Ascending aorta (tissue), 2 donors: ENCODE data around the gene ATP11A. TPM values are rescaled to one million over a fixed set of nuclear protein-coding genes. Genes with fewer than 3 reads are reported as not detected.

Source experiments
- DNase-seq, 2 donors: peaks; one replicate each; pipeline ENCODE4 v3.0.0-alpha.2; 2019; ENCODE audit warnings: low spot score in 2 of 2
- H3K27ac ChIP-seq, 2 donors: fragments of 200-600 bp; sonication (generic); one replicate each; pipeline ENCODE4 v1.5.1; 2016 to 2017; ENCODE audit warnings: mild to moderate bottlenecking in 1 of 2
- H3K27me3 ChIP-seq: fragments of 200-600 bp; sonication (generic); one replicate; pipeline ENCODE4 v1.5.1; 2017
- H3K36me3 ChIP-seq, 2 donors: fragments of 200-600 bp; sonication (generic); one replicate each; pipeline ENCODE4 v1.5.1; 2016
- H3K4me1 ChIP-seq, 2 donors: fragments of 200-600 bp; sonication (generic); one replicate each; pipeline ENCODE4 v1.5.1; 2016 to 2017; ENCODE audit warnings: mild to moderate bottlenecking in 1 of 2
- H3K4me3 ChIP-seq, 2 donors: fragments of 200-600 bp; sonication (generic); one replicate each; pipeline ENCODE4 v1.5.1; 2016 to 2017; ENCODE audit warnings: mild to moderate bottlenecking in 1 of 2
- H3K9me3 ChIP-seq, 2 donors: fragments of 200-600 bp; sonication (generic); one replicate each; pipeline ENCODE4 v1.5.1; 2016
- CTCF ChIP-seq, 3 experiments: fragments of 200-600 bp in 2 of 3; fragments of 450-650 bp in 1 of 3; sonication (generic) in 2 of 3; IDR thresholded peaks; one replicate each; pipeline ENCODE4 v1.5.1; 2016 to 2019; ENCODE audit warnings: antibody characterized with exemption in 3 of 3, mild to moderate bottlenecking in 1 of 3, moderate library complexity in 1 of 3
- intact Hi-C: fragments of 100-400 bp; cut with DNase I; formaldehyde crosslinking; loops from one replicate; pipeline ENCODE4 v1.15.1; 2023
- total RNA-seq: library from RNA; depleted of rRNA; stranded (reverse); fragments of >200 nt; gene quantifications from one replicate; pipeline ENCODE4 v1.1.0, GENCODE V29; 2016

ATP11A gene
- total RNA-seq, 1 donor from 2014 or later, result 50.1 TPM

DNA sequence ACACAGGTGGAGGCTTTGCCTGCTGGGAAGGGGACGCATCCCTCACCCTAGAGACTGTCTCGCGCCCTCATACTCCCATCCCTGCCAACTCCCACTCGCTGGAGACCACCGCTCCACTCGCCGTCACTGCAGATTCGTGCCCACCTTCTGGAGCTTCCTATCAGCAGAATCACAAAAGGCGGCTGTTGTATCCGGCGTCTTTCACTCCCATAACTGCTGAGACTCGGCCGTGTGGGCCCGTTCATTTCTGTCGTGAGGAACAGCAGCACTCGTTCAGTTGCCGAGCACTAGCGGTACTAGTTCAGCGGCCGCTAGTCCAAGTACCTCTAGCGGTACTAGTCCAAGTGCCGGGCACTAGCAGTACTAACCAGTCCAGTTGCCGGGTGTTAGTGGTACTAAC is 154.6 kb downstream of the ATP11A start:
- peaks cover 0 to 3% of the 10 kb centered on the region in 2 donors for H3K4me1 ChIP-seq
- no peak for TF ChIP-seq CTCF (IDR thresholded peaks at IDR 0.05)
- H3K4me3 ChIP-seq, result no peak overlapping the region
- no peaks in the 10 kb centered on the region for H3K27me3 ChIP-seq
- intact Hi-C loops, result no loop called here
- no peak for DNase-seq
- no peak overlapping the region for H3K27ac ChIP-seq
- peaks cover 0 to 5% of the 10 kb centered on the region in 2 donors for H3K9me3 ChIP-seq
- H3K36me3 ChIP-seq, result peaks cover 4 to 6% of the 10 kb centered on the region in 2 donors

DNA sequence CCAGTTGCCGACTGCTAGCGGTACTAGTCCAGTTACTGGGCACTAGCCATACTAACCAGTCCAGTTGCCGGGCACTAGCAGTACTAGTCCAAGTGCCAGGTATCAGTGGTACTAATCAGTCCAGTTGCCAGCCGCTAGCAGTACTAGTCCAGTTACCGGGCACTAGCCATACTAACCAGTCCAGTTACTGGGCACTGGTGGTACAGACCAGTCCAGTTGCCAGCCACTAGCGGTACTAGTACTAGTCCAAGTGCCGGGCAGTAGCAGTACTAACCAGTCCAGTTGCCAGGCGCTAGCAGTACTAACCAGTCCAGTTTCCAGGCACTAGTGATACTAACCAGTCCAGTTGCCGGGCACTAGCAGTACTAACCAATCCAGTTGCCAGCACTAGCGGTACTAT is 155.0 kb downstream of the ATP11A start:
- DNase-seq, result no peak
- Histone ChIP-seq H3K27me3 (no peaks in the 10 kb centered on the region), H3K27ac (no peak overlapping the region), H3K4me1 (peaks cover 0 to 3% of the 10 kb centered on the region in 2 donors), H3K36me3 (peaks cover 4 to 6% of the 10 kb centered on the region in 2 donors), H3K4me3 (no peak overlapping the region), H3K9me3 (peaks cover 0 to 5% of the 10 kb centered on the region in 2 donors)
- intact Hi-C loops, result no loop called here
- no peak for TF ChIP-seq CTCF (IDR thresholded peaks at IDR 0.05)

- no peak overlapping the region for H3K4me3 ChIP-seq
- H3K27ac ChIP-seq, result no peak overlapping the region
- H3K4me1 ChIP-seq, result peaks cover 0 to 3% of the 10 kb centered on the region in 2 donors
- DNase-seq, result no peak
- peaks cover 0 to 5% of the 10 kb centered on the region in 2 donors for H3K9me3 ChIP-seq
- TF ChIP-seq CTCF (IDR thresholded peaks at IDR 0.05), result no peak
- no peaks in the 10 kb centered on the region for H3K27me3 ChIP-seq
- intact Hi-C loops, result no loop called here
- H3K36me3 ChIP-seq, result peaks cover 4 to 6% of the 10 kb centered on the region in 2 donors
These were observed 155.8 kb downstream of the ATP11A start for GRCh38 chr13:112845511-112846144.

- H3K4me3 ChIP-seq, result no peak overlapping the region
- H3K27me3 ChIP-seq, result no peaks in the 10 kb centered on the region
- peaks cover 0 to 3% of the 10 kb centered on the region in 2 donors for H3K4me1 ChIP-seq
- TF ChIP-seq CTCF (IDR thresholded peaks at IDR 0.05), result no peak
- H3K36me3 ChIP-seq, result peaks cover 4 to 14% of the 10 kb centered on the region in 2 donors
- H3K27ac ChIP-seq, result no peak overlapping the region
- DNase-seq, result no peak
- peaks cover 0 to 5% of the 10 kb centered on the region in 2 donors for H3K9me3 ChIP-seq
- intact Hi-C loops, result no loop called here
These were observed 156.7 kb downstream of the ATP11A start for GRCh38 chr13:112846411-112847115.

DNA sequence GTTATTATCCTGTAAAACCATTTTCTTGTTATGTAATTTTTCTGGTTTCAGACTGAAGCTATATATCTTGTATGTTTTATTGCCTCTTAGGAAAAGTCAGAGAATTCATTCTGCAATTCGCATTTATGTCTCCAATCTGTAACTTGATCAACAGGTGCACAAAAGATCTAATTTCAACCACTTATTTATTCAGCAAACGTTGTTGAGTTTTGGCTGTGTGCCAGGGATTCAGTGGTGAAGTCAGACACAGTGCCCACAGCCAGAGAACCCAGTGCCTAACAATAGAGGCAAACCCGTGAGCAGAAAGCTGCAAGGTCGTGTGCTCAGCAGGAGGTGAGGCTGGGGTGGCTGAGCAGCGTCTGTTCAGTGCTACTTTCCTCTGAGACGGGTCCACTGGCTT is 159.7 kb downstream of the ATP11A start:
- H3K4me3 ChIP-seq, result no peak overlapping the region
- H3K27ac ChIP-seq, result no peak overlapping the region
- no peak for TF ChIP-seq CTCF (IDR thresholded peaks at IDR 0.05)
- peaks cover 10 to 19% of the 10 kb centered on the region in 2 donors for H3K36me3 ChIP-seq
- H3K4me1 ChIP-seq, result no peaks in the 10 kb centered on the region
- no peaks in the 10 kb centered on the region for H3K27me3 ChIP-seq
- no peak for DNase-seq
- intact Hi-C loops, result no loop called here
- peaks cover 0 to 5% of the 10 kb centered on the region in 2 donors for H3K9me3 ChIP-seq
